Glutamatergic neuron (in vitro differentiated cells): ENCODE results near the gene PHF10. TPM values are rescaled to one million over a fixed set of nuclear protein-coding genes. Genes with fewer than 3 reads are reported as not detected.

Source experiments
- DNase-seq: peaks from one replicate; pipeline ENCODE4 v3.0.0; 2022
- H3K27ac Mint-ChIP-seq: one replicate; pipeline ENCODE4 v1.8.0; 2020; ENCODE audit warnings: mild to moderate bottlenecking, mixed read lengths, inconsistent platforms; ENCODE audit not compliant: unreplicated experiment
- H3K27me3 Mint-ChIP-seq: one replicate; pipeline ENCODE4 v1.8.0; 2020; ENCODE audit warnings: mild to moderate bottlenecking, moderate library complexity, mixed read lengths, inconsistent platforms; ENCODE audit not compliant: unreplicated experiment
- H3K36me3 Mint-ChIP-seq: one replicate; pipeline ENCODE4 v1.8.0; 2020; ENCODE audit warnings: mild to moderate bottlenecking, mixed read lengths, inconsistent platforms; ENCODE audit not compliant: unreplicated experiment
- H3K4me1 Mint-ChIP-seq: one replicate; pipeline ENCODE4 v1.8.0; 2020; ENCODE audit warnings: mild to moderate bottlenecking, low read depth, mixed read lengths, inconsistent platforms; ENCODE audit not compliant: unreplicated experiment
- H3K4me3 Mint-ChIP-seq: one replicate; pipeline ENCODE4 v1.8.0; 2020; ENCODE audit warnings: mild to moderate bottlenecking, mixed read lengths, inconsistent platforms; ENCODE audit not compliant: unreplicated experiment
- H3K9me3 Mint-ChIP-seq: one replicate; pipeline ENCODE4 v1.8.0; 2020; ENCODE audit warnings: mild to moderate bottlenecking, moderate library complexity, mixed read lengths, inconsistent platforms; ENCODE audit not compliant: unreplicated experiment
- CTCF ChIP-seq: fragments of 200-600 bp; sonication (generic); IDR thresholded peaks from one replicate; pipeline ENCODE4 v1.5.0; 2021; ENCODE audit not compliant: partially characterized antibody, unreplicated experiment
- total RNA-seq: library from RNA; stranded (reverse); fragmentation: NEBNext Ultra II Directional; extraction: Animal tissue kit (Norgen Biotek cat#: 25700); gene quantifications from one replicate; pipeline ENCODE4 v1.2.1, GENCODE V29; 2021; ENCODE audit not compliant: unreplicated experiment

PHF10 gene
- total RNA-seq, 1 donor from 2014 or later: 21.2 TPM

- Mint-ChIP-seq H3K4me3 (no peak overlapping the region), H3K4me1 (no peaks in the 10 kb centered on the region), H3K27me3 (no peaks in the 10 kb centered on the region), H3K27ac (no peak overlapping the region), H3K9me3 (no peaks in the 10 kb centered on the region), H3K36me3 (peaks cover 48% of the 10 kb centered on the region)
- TF ChIP-seq CTCF: no peak
- no peak for DNase-seq
These were observed 40.2 kb downstream of the PHF10 start for GRCh38 chr6:169684056-169684455.

GRCh38 chr6:169678342-169678741 is 46.0 kb downstream of the PHF10 start:
- H3K9me3 Mint-ChIP-seq: no peaks in the 10 kb centered on the region
- peaks cover 24% of the 10 kb centered on the region for H3K36me3 Mint-ChIP-seq
- no peaks in the 10 kb centered on the region for H3K27me3 Mint-ChIP-seq
- H3K4me3 Mint-ChIP-seq: no peak overlapping the region
- DNase-seq: no peak
- no peak overlapping the region for H3K27ac Mint-ChIP-seq
- TF ChIP-seq CTCF: no peak
- no peaks in the 10 kb centered on the region for H3K4me1 Mint-ChIP-seq

DNA sequence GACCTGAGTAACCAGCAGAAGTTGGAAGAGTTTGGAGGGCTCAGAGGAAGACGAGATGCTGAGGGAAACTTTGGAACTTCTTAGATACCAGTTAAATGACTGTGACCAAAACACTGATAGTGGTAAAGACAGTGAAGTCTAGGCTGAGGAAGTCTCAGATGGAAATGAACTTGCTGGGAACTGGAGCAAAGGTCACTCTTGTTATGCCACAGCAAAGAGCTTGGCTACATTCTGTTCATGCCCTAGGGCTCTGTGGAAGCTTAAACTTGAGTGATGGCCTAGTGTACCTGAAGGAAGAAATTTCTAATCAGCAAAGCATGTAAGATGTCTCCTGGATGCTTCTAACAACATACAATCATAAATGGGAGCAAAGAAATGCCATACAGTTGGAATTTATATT is 47.2 kb downstream of the PHF10 start:
- H3K27ac Mint-ChIP-seq: no peak overlapping the region
- H3K4me3 Mint-ChIP-seq: no peak overlapping the region
- no peaks in the 10 kb centered on the region for H3K4me1 Mint-ChIP-seq
- H3K27me3 Mint-ChIP-seq: no peaks in the 10 kb centered on the region
- no peak for DNase-seq
- no peak for TF ChIP-seq CTCF
- peaks cover 21% of the 10 kb centered on the region for H3K36me3 Mint-ChIP-seq
- H3K9me3 Mint-ChIP-seq: no peaks in the 10 kb centered on the region

GRCh38 chr6:169675011-169675410 is 49.3 kb downstream of the PHF10 start:
- H3K27ac Mint-ChIP-seq: no peak overlapping the region
- no peak for DNase-seq
- peaks cover 7% of the 10 kb centered on the region for H3K36me3 Mint-ChIP-seq
- no peak overlapping the region for H3K4me3 Mint-ChIP-seq
- no peaks in the 10 kb centered on the region for H3K4me1 Mint-ChIP-seq
- no peaks in the 10 kb centered on the region for H3K27me3 Mint-ChIP-seq
- TF ChIP-seq CTCF: no peak
- no peaks in the 10 kb centered on the region for H3K9me3 Mint-ChIP-seq

DNA sequence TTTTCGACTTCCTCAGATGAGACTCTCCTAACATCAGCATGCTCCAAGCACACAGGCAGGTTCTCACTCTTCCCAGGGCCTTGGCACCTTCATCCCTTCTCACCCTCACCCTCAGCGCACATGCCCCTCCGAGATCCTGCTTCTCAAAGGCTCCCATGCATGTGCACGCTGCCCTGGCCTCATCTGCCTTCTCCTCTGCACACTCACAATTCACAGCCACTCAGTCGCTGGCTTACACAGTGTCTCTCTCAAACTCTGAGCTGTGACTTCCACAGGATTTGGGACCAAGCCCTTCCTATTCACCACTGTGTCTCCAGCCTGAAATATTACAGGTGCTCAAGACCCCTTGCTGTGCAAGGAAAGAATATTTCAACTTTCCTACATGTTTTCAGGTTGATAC is 52.7 kb downstream of the PHF10 start:
- peaks cover 5% of the 10 kb centered on the region for H3K4me1 Mint-ChIP-seq
- H3K36me3 Mint-ChIP-seq: peaks cover 4% of the 10 kb centered on the region
- H3K9me3 Mint-ChIP-seq: no peaks in the 10 kb centered on the region

More for the DNA sequence above, 52.7 kb downstream of the PHF10 start:
- H3K27me3 Mint-ChIP-seq: no peaks in the 10 kb centered on the region
- TF ChIP-seq CTCF: no peak
- H3K27ac Mint-ChIP-seq: no peak overlapping the region
- DNase-seq: no peak
- H3K4me3 Mint-ChIP-seq: no peak overlapping the region
